ENCODE results near the gene RAE1. TPM values are rescaled to one million over a fixed set of nuclear protein-coding genes. Genes with fewer than 3 reads are reported as not detected.

Gene RAE1
- total RNA-seq, 1 experiment from 2014 or later = 59.6 TPM

GRCh38 chr20:57370316-57370715, 19.3 kb downstream of the RAE1 start:
- peaks cover 65% of the 10 kb centered on the region for H3K36me3 ChIP-seq (ENCODE audit: insufficient read depth, low read length)
- H3K4me2 ChIP-seq (ENCODE audit: low read depth, low read length, poor library complexity, severe bottlenecking) = no peak overlapping the region
- H2AFZ ChIP-seq (ENCODE audit: low read length) = no peak overlapping the region
- H3K9ac ChIP-seq (ENCODE audit: low read length) = no peak overlapping the region
- no peaks in the 10 kb centered on the region for H3K4me1 ChIP-seq (ENCODE audit: low read length)
- H3K27me3 ChIP-seq (ENCODE audit: low read length) = no peaks in the 10 kb centered on the region
- H3K27ac ChIP-seq (ENCODE audit: low read length) = no peak overlapping the region
- no peak overlapping the region for H3K4me3 ChIP-seq (ENCODE audit: low read length)
- DNase-seq = no peak
- H3K9me3 ChIP-seq (ENCODE audit: low read length) = no peaks in the 10 kb centered on the region
- H3K79me2 ChIP-seq (ENCODE audit: low read length) = peaks cover 4% of the 10 kb centered on the region; the same call in 1 of the 2 replicates
- no peaks in the 10 kb centered on the region for H3K9me2 ChIP-seq (replicated peaks; ENCODE audit: insufficient read depth, low read length)
- H4K20me1 ChIP-seq (ENCODE audit: insufficient read depth, low read depth, low read length) = 0 out of 2 replicates have a peak, but pooled peaks cover 4% of the 10 kb centered on the region

DNA sequence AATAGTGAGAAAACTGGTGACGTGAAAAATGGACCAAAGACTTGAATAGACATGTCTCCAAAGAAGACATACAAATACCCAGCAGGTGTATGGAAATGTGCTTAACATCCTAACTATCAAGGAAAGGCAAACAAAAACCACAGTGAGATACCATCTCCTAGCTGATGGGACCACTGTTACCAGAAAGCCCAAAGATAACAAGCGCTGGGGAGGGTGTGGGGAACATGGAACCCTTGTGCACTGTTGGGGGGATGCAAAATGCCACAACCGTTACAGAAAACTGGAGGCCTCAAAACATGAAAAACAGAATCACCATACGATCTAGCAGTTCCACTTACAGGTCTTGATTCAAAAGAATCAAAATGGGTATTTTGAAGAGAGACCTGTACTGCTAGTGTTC, 20.3 kb downstream of the RAE1 start:
- Histone ChIP-seq H2AFZ (ENCODE audit: low read length) (no peak overlapping the region), H3K4me3 (ENCODE audit: low read length) (no peak overlapping the region), H3K9me3 (ENCODE audit: low read length) (no peaks in the 10 kb centered on the region), H3K27ac (ENCODE audit: low read length) (no peak overlapping the region), H4K20me1 (ENCODE audit: insufficient read depth, low read depth, low read length) (0 out of 2 replicates have a peak, but pooled peaks cover 4% of the 10 kb centered on the region), H3K9me2 (replicated peaks; ENCODE audit: insufficient read depth, low read length) (no peaks in the 10 kb centered on the region), H3K4me2 (ENCODE audit: low read depth, low read length, poor library complexity, severe bottlenecking) (no peak overlapping the region), H3K27me3 (ENCODE audit: low read length) (no peaks in the 10 kb centered on the region), H3K9ac (ENCODE audit: low read length) (no peak overlapping the region), H3K36me3 (ENCODE audit: insufficient read depth, low read length) (peaks cover 59% of the 10 kb centered on the region), H3K4me1 (ENCODE audit: low read length) (no peaks in the 10 kb centered on the region), H3K79me2 (ENCODE audit: low read length) (no peaks in the 10 kb centered on the region)
- DNase-seq = no peak

DNA sequence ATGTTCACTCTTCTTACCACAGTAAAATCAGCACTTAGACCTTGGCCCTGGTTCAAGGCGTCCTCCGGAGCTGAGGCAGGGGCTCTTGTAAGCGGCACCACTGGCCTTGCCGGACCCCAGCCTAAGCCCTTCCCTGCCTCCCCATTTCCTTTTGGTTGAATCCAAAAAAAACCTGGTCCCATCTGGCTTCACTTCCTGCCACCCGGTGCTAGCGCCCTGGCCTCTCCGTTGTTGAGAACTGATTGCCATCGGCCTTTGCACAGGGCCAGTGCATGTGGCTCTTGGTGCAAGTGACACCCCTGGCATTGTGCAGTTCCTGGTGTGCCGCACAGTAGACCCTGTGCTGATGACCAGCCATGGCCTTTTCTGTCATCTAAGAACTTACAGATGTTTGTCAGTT, 21.1 kb downstream of the RAE1 start:
- Histone ChIP-seq H3K9ac (ENCODE audit: low read length) (no peak overlapping the region), H3K27me3 (ENCODE audit: low read length) (no peaks in the 10 kb centered on the region)
- DNase-seq = peak; percentile 31

DNA sequence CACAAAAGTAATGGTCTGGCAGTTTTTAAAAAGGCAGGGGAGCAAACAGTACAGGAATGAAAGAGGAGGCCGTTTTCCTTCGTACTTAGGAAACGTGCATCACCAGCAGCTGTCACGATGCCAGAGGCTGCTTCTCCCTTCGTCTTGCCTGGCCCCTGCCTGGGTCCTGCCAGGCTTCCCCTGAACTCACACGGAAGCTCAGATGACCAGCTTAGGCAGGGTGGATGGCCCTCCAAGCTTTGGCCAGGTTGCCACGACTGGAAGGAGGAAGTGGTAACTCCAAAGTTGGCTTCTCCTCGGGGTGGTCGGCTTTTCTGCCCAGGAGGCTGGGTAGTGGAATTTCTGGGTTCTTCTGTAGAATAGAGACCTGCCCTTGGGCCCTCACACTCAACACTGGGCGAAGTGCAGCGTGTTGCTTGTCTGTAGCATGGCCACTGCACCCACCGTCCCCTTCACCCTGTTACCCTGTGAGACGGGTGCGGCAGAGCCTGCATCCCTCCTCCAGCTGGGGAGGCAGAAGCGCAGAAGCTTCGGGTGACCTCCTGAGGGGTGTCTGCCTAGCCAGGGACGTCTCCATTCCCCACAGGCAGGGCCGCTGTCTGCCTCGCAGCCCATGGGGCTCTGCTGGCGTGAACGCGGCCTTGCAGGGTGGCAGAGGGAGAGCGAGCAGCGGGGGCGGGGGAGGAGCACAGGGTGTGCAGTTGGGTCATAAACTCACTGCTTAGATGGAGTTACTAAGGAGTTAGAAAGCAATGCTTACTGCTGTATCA, 21.7 kb downstream of the RAE1 start:
- Histone ChIP-seq H3K4me1 (ENCODE audit: low read length) (no peaks in the 10 kb centered on the region), H3K36me3 (ENCODE audit: insufficient read depth, low read length) (peaks cover 48% of the 10 kb centered on the region), H3K4me2 (ENCODE audit: low read depth, low read length, poor library complexity, severe bottlenecking) (no peak overlapping the region), H3K9ac (ENCODE audit: low read length) (no peak overlapping the region), H3K27me3 (ENCODE audit: low read length) (no peaks in the 10 kb centered on the region), H3K9me2 (replicated peaks; ENCODE audit: insufficient read depth, low read length) (no peaks in the 10 kb centered on the region), H3K4me3 (ENCODE audit: low read length) (no peak overlapping the region), H2AFZ (ENCODE audit: low read length) (no peak overlapping the region), H3K9me3 (ENCODE audit: low read length) (no peaks in the 10 kb centered on the region), H3K79me2 (ENCODE audit: low read length) (no peaks in the 10 kb centered on the region), H4K20me1 (ENCODE audit: insufficient read depth, low read depth, low read length) (0 out of 2 replicates have a peak, but pooled peaks cover 4% of the 10 kb centered on the region), H3K27ac (ENCODE audit: low read length) (no peak overlapping the region)
- DNase-seq = peak; percentile 32

More for the DNA sequence above, 21.1 kb downstream of the RAE1 start:
- H3K4me1 ChIP-seq (ENCODE audit: low read length) = no peaks in the 10 kb centered on the region
- no peak overlapping the region for H3K27ac ChIP-seq (ENCODE audit: low read length)
- H3K9me2 ChIP-seq (replicated peaks; ENCODE audit: insufficient read depth, low read length) = no peaks in the 10 kb centered on the region
- 0 out of 2 replicates have a peak, but pooled peaks cover 4% of the 10 kb centered on the region for H4K20me1 ChIP-seq (ENCODE audit: insufficient read depth, low read depth, low read length)
- no peaks in the 10 kb centered on the region for H3K9me3 ChIP-seq (ENCODE audit: low read length)
- H3K79me2 ChIP-seq (ENCODE audit: low read length) = no peaks in the 10 kb centered on the region
- H2AFZ ChIP-seq (ENCODE audit: low read length) = no peak overlapping the region
- H3K36me3 ChIP-seq (ENCODE audit: insufficient read depth, low read length) = peaks cover 51% of the 10 kb centered on the region
- H3K4me3 ChIP-seq (ENCODE audit: low read length) = no peak overlapping the region
- no peak overlapping the region for H3K4me2 ChIP-seq (ENCODE audit: low read depth, low read length, poor library complexity, severe bottlenecking)

DNA sequence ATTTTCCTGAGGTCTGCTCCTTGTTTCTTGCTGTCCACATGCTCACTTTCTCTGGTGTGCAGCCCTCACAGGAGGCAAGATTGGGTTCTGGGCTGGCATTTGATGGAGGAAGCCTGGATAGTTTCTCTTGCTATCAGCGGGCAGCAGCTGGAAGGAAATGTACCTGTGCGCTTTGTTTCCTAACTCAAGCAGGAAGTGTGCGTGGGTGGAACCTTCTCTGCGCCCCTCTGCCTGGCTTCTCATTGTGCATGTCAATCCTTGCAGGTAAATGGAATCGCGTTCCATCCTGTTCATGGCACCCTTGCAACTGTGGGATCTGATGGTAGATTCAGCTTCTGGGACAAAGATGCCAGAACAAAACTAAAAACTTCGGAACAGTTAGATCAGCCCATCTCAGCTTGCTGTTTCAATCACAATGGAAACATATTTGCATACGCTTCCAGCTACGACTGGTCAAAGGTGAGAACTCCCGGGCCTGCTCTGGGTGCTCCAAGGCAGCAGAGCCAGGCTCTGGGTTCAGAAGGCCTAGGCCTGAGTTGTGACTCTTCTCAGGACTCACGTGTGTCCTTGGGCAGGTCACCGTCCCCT, 23.4 kb downstream of the RAE1 start:
- Histone ChIP-seq H2AFZ (ENCODE audit: low read length) (no peak overlapping the region), H3K9ac (ENCODE audit: low read length) (no peak overlapping the region), H3K4me2 (ENCODE audit: low read depth, low read length, poor library complexity, severe bottlenecking) (no peak overlapping the region), H3K4me1 (ENCODE audit: low read length) (peaks cover 9% of the 10 kb centered on the region), H4K20me1 (ENCODE audit: insufficient read depth, low read depth, low read length) (0 out of 2 replicates have a peak, but pooled peaks cover 4% of the 10 kb centered on the region), H3K9me3 (ENCODE audit: low read length) (no peaks in the 10 kb centered on the region), H3K27me3 (ENCODE audit: low read length) (no peaks in the 10 kb centered on the region), H3K4me3 (ENCODE audit: low read length) (no peak overlapping the region), H3K9me2 (replicated peaks; ENCODE audit: insufficient read depth, low read length) (no peaks in the 10 kb centered on the region), H3K27ac (ENCODE audit: low read length) (no peak overlapping the region), H3K36me3 (ENCODE audit: insufficient read depth, low read length) (peaks cover 34% of the 10 kb centered on the region), H3K79me2 (ENCODE audit: low read length) (no peaks in the 10 kb centered on the region)
- no peak for DNase-seq

DNA sequence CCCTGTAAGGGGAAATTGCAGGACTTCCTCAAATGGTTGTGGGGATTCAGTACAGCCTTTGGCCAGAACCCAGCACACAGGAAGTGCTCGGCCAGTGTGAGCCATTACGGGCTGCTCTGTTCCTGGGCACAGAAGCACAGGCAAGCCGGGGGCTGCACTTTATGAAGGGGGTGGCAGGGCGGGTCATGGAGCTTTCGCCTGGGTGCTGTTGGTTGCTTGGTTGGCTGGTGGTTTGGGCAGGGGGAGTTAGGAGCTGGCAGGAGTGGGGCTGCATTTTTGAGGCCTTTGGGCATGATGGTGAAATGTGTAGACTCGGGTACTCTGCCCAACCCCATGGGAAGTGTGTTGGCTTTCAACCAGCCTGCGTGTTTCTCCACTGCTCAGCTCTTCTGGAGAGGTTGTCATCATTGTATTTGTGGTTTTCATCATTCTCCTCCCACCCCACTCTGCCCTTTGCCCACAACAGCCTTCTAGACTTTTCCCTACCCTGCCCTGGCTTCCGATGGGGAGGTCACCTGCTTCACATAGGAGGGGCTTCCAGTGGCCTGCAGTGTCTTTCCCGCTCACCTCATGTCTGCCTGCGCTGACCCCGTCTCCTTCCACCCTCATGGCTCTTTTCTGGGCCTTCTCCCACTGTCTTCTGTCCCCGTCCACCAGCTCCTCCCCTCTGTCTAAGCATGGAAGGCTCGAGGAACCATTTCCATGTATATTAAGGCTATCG, 24.0 kb downstream of the RAE1 start:
- H3K9ac ChIP-seq (ENCODE audit: low read length) = no peak overlapping the region
- H3K36me3 ChIP-seq (ENCODE audit: insufficient read depth, low read length) = peaks cover 28% of the 10 kb centered on the region
- DNase-seq = no peak
- H3K79me2 ChIP-seq (ENCODE audit: low read length) = no peaks in the 10 kb centered on the region
- no peak overlapping the region for H3K27ac ChIP-seq (ENCODE audit: low read length)
- H3K4me2 ChIP-seq (ENCODE audit: low read depth, low read length, poor library complexity, severe bottlenecking) = no peak overlapping the region
- peaks cover 13% of the 10 kb centered on the region for H3K4me1 ChIP-seq (ENCODE audit: low read length)
- H2AFZ ChIP-seq (ENCODE audit: low read length) = no peak overlapping the region
- H3K9me3 ChIP-seq (ENCODE audit: low read length) = no peaks in the 10 kb centered on the region
- H4K20me1 ChIP-seq (ENCODE audit: insufficient read depth, low read depth, low read length) = 0 out of 2 replicates have a peak, but pooled peaks cover 4% of the 10 kb centered on the region
- no peak overlapping the region for H3K4me3 ChIP-seq (ENCODE audit: low read length)
- H3K9me2 ChIP-seq (replicated peaks; ENCODE audit: insufficient read depth, low read length) = no peaks in the 10 kb centered on the region
- H3K27me3 ChIP-seq (ENCODE audit: low read length) = no peaks in the 10 kb centered on the region

GRCh38 chr20:57375652-57376230, 24.7 kb downstream of the RAE1 start:
- H3K36me3 ChIP-seq (ENCODE audit: insufficient read depth, low read length) = peaks cover 23% of the 10 kb centered on the region
- no peak overlapping the region for H3K9ac ChIP-seq (ENCODE audit: low read length)

GRCh38 chr20:57377350-57377749, 26.3 kb downstream of the RAE1 start:
- no peaks in the 10 kb centered on the region for H3K27me3 ChIP-seq (ENCODE audit: low read length)
- H4K20me1 ChIP-seq (ENCODE audit: insufficient read depth, low read depth, low read length) = no peaks in the 10 kb centered on the region
- H2AFZ ChIP-seq (ENCODE audit: low read length) = no peak overlapping the region
- no peak overlapping the region for H3K9ac ChIP-seq (ENCODE audit: low read length)
- no peak for DNase-seq
- H3K79me2 ChIP-seq (ENCODE audit: low read length) = no peaks in the 10 kb centered on the region
- peaks cover 19% of the 10 kb centered on the region for H3K4me1 ChIP-seq (ENCODE audit: low read length)
- H3K4me2 ChIP-seq (ENCODE audit: low read depth, low read length, poor library complexity, severe bottlenecking) = no peak overlapping the region
- no peaks in the 10 kb centered on the region for H3K9me3 ChIP-seq (ENCODE audit: low read length)
- no peak overlapping the region for H3K27ac ChIP-seq (ENCODE audit: low read length)
- H3K4me3 ChIP-seq (ENCODE audit: low read length) = no peak overlapping the region
- H3K36me3 ChIP-seq (ENCODE audit: insufficient read depth, low read length) = peaks cover 14% of the 10 kb centered on the region
- no peaks in the 10 kb centered on the region for H3K9me2 ChIP-seq (replicated peaks; ENCODE audit: insufficient read depth, low read length)

More at GRCh38 chr20:57375652-57376230, 24.7 kb downstream of the RAE1 start:
- Histone ChIP-seq H3K9me3 (ENCODE audit: low read length) (no peaks in the 10 kb centered on the region), H3K9me2 (replicated peaks; ENCODE audit: insufficient read depth, low read length) (no peaks in the 10 kb centered on the region), H3K27me3 (ENCODE audit: low read length) (no peaks in the 10 kb centered on the region), H3K27ac (ENCODE audit: low read length) (no peak overlapping the region), H4K20me1 (ENCODE audit: insufficient read depth, low read depth, low read length) (0 out of 2 replicates have a peak, but pooled peaks cover 2% of the 10 kb centered on the region), H3K4me1 (ENCODE audit: low read length) (peaks cover 13% of the 10 kb centered on the region), H3K4me3 (ENCODE audit: low read length) (no peak overlapping the region), H3K4me2 (ENCODE audit: low read depth, low read length, poor library complexity, severe bottlenecking) (no peak overlapping the region), H3K79me2 (ENCODE audit: low read length) (no peaks in the 10 kb centered on the region), H2AFZ (ENCODE audit: low read length) (no peak overlapping the region)
- DNase-seq = no peak
